Pericardium fibroblast (primary cell): Measurements from ENCODE around the gene RFX6. TPM values are rescaled to one million over a fixed set of nuclear protein-coding genes. Genes with fewer than 3 reads are reported as not detected.

ENCODE experiments used
- total RNA-seq: library from RNA; depleted of rRNA; stranded (reverse); fragments of >200 nt; gene quantifications from 2 replicates; pipeline ENCODE4 v1.2.3, GENCODE V29; 2015

RFX6 gene
- total RNA-seq, result not detected in 2 replicates

DNA sequence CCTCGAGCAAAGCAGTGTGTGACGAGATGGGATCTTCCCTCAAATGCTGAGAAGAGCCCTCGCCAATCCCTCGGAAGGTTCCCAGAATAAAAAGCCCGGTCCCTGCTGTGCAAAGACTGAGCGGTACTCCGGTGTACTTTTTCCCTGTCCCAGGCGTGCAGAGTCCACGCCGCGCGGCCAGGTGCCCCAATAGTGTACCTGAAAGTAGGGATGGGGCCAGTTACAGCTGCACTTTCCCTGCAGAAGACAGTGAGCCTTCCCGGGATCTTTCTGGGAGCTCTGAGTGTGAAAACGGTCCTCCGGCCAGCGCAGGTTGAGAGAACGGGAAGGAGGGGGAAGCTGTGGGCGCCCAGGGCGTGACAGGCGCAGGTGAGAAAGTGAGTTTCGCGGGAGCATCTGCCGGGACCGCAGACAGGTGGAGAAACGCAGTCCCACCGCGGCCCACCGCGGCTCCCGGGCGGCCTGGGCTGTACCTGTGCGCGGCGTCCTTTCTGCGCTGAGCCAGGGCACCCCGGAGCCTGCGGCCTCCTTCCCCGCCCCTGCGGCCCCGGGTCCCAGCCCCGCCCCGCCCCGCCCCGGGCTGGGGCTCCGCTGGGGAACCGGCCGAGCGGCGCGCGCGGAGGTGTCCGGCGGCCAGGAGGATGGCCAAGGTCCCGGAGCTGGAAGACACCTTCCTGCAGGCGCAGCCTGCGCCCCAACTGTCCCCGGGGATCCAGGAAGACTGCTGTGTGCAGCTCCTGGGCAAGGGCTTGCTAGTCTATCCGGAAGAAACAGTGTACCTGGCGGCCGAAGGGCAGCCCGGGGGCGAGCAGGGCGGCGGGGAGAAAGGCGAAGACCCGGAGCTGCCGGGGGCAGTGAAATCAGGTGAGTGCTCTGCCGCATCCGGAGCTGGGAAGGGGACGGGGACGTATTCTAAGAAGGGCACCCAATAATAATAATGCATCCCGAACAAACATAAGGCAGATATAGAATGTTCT is at the start of gene RFX6:
TSS of gene RFX6 (plus strand) at position 608 of the 977 bp plus-strand sequence. CDS start at position 642, 34 bp downstream.

DNA sequence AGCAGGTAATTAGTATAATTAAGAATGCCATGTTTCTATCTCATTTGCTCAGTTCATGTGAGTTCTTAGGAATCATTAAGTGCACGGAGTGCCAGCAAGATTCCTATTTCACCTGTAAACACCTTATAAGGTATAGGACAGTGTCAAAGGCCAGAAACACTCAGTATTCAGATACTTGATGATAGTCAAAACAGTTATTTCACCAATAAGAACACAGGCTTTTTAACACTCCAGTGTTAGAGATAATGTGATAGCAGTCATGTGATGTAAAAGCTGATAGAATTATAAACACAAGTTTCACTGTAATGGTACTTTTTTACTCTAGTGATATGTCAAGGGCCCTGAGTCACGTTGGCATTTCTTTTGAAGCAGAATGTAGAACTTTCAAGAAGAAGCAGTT is 48.1 kb upstream of the RFX6 start, which contains the start of gene GPRC6A:
TSS of gene GPRC6A (minus strand) at position 101 of the 400 bp plus-strand sequence. CDS start at position 31, 70 bp downstream.

Other genes starting within 250 kb of the RFX6 start
- gene ZUP1, start 208.5 kb upstream of the RFX6 start, total RNA-seq, result 7.6 and 7.7 TPM in 2 replicates
- gene KPNA5, start 196.0 kb upstream of the RFX6 start, total RNA-seq, result 3.2 and 3.4 TPM in 2 replicates
- 0.23 and 1.2 TPM in 2 replicates for gene FAM162B, start 111.5 kb upstream of the RFX6 start, total RNA-seq
- gene GPRC6A, start 48.2 kb upstream of the RFX6 start, total RNA-seq, result not detected in 2 replicates